GM21529 (cell line): Measurements from ENCODE around the gene EPHB6.

Source experiments
- ATAC-seq: cut with Tn5 transposase; IDR thresholded peaks from one replicate; pipeline ENCODE4 v1.9.1; 2021; ENCODE audit not compliant: unreplicated experiment

The EPHB6 gene

DNA sequence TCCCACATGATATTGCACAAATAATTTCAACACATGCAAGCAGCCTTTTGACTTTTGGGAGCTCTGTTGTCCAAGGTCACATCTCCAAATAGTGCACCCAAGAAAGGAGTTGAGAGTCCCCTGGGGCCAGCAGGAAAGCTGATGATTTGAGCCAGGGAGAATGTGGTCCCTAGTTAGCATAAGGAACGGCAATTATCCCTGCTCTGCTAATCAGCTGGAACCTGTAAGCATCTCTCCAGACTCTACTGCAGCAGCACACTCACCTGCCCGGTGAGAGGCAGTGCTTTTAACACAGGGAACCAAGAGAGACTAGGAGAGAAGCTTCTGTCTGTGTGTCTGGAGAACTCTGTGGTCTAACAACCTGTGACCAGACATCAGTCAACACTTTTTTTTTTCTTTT is 61.6 kb downstream of the EPHB6 start:
- ATAC-seq: no peak

GRCh38 chr7:142917447-142917846 is 62.6 kb downstream of the EPHB6 start:
- ATAC-seq: no peak

DNA sequence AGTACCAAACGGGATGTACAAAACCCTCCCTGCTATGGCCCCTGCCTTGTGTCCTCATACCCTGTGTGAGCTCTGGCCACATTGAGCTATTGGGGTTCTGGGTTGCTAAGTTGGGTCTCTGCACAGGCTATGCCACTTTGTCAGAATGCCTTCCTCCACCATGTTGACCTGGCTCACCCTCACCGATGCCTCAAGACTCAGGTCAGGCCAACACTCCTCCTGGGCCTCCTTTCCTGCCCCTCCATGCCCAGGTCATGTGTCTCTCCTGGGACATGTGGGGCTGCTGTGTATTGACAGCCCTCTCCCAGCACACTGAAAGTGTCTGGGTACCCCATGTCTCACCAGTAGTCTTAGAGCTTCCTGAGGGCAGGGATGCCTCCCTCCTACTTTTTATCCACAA is 64.0 kb downstream of the EPHB6 start:
- no peak for ATAC-seq

DNA sequence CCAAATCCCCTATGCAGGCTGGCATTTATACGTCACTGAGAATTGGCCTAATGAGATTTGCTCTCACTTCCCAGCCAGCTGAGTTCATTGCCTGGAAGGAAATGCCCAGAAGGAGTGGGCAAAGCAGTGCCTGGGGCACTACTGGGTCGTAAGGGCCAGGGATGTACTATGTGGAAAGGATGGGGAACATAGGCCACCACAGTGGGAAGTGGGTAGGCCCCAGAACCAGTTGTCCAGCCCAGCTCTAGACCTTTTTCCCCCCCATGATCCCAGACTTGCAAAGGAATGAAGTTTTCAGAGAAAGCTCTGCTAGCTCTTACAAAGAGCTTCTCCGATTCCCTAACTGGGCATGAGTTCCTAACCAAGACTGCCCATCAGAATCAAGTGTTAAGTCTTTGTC is 64.8 kb downstream of the EPHB6 start:
- ATAC-seq: no peak
